OCI-LY1 (cell line): ENCODE results near the gene MTO1.
"Not testable (repeated sequence)": the region's sequence is repeated elsewhere in the genome, so short reads cannot be mapped to it uniquely, and the experiment has no call there.

Experiments
- H2AFZ ChIP-seq: fragments of 200-600 bp; sonication (generic), shearing (Covaris generic); 2 replicates; pipeline ENCODE4 v1.6.0; 2014; ENCODE audit warnings: antibody characterized with exemption, mild to moderate bottlenecking, low read length
- H3F3A ChIP-seq: fragments of 200-600 bp; sonication (generic), shearing (Covaris generic); 2 replicates; pipeline ENCODE4 v1.6.0; 2014; ENCODE audit warnings: mild to moderate bottlenecking, antibody characterized with exemption, low read length, moderate library complexity; ENCODE audit not compliant: insufficient read depth
- H3K27ac ChIP-seq: fragments of 200-600 bp; sonication (generic); 2 replicates; pipeline ENCODE4 v1.5.1; 2014; ENCODE audit warnings: low read length, mixed run types, mild to moderate bottlenecking, low read depth; ENCODE audit not compliant: poor library complexity, severe bottlenecking
- H3K27me3 ChIP-seq: fragments of 200-600 bp; sonication (generic); 2 replicates; pipeline ENCODE4 v1.6.0; 2014; ENCODE audit warnings: antibody characterized with exemption, mild to moderate bottlenecking, low read length, moderate library complexity; ENCODE audit not compliant: insufficient read depth
- H3K36me3 ChIP-seq: fragments of 200-600 bp; sonication (generic); 2 replicates; pipeline ENCODE4 v1.6.1; 2014; ENCODE audit warnings: mild to moderate bottlenecking, antibody characterized with exemption, low read length, moderate library complexity, mixed read lengths; ENCODE audit not compliant: insufficient read depth
- H3K4me1 ChIP-seq: fragments of 200-600 bp; sonication (generic); 2 replicates; pipeline ENCODE4 v1.5.1; 2014; ENCODE audit warnings: mild to moderate bottlenecking, low read length, moderate library complexity; ENCODE audit not compliant: insufficient read depth, severe bottlenecking
- H3K4me2 ChIP-seq: fragments of 200-600 bp; sonication (generic), shearing (Covaris generic); 2 replicates; pipeline ENCODE4 v1.6.1; 2014; ENCODE audit warnings: low read length
- H3K4me3 ChIP-seq: fragments of 200-600 bp; sonication (generic); 2 replicates; pipeline ENCODE4 v1.5.1; 2014; ENCODE audit warnings: low read length, low read depth, mild to moderate bottlenecking, mixed read lengths; ENCODE audit not compliant: poor library complexity, severe bottlenecking
- H3K79me2 ChIP-seq: fragments of 200-600 bp; shearing (Covaris generic); 2 replicates; pipeline ENCODE4 v1.6.1; 2016; ENCODE audit warnings: mixed run types, low read length, mixed read lengths; ENCODE audit not compliant: insufficient read depth
- H3K9ac ChIP-seq: fragments of 200-600 bp; sonication (generic), shearing (Covaris generic); 2 replicates; pipeline ENCODE4 v1.6.1; 2014; ENCODE audit warnings: mild to moderate bottlenecking, low read length, mixed read lengths
- H3K9me2 ChIP-seq: fragments of 200-600 bp; sonication (generic), shearing (Covaris generic); 2 replicates; pipeline ENCODE4 v1.6.1; 2014; ENCODE audit warnings: low read depth, mild to moderate bottlenecking, low read length, mixed read lengths
- H3K9me3 ChIP-seq: fragments of 200-600 bp; shearing (Covaris generic); 2 replicates; pipeline ENCODE4 v1.6.1; 2014; ENCODE audit warnings: low read length, mixed read lengths
- H4K20me1 ChIP-seq: fragments of 200-600 bp; sonication (generic), shearing (Covaris generic); 2 replicates; pipeline ENCODE4 v1.6.0; 2016; ENCODE audit warnings: mild to moderate bottlenecking, low read length; ENCODE audit not compliant: insufficient read depth
- CTCF ChIP-seq: fragments of 200-600 bp; sonication (generic), shearing (Covaris generic); IDR thresholded peaks from 2 replicates; pipeline ENCODE4 v1.5.1; 2017; ENCODE audit warnings: mild to moderate bottlenecking, antibody characterized with exemption, low read length, moderate library complexity, mixed read lengths
- EZH2 ChIP-seq: fragments of 200-600 bp; sonication (generic), shearing (Covaris generic); IDR thresholded peaks from 2 replicates; pipeline ENCODE4 v1.8.0; 2017; ENCODE audit warnings: borderline replicate concordance, mixed run types, mild to moderate bottlenecking, antibody characterized with exemption, low read length, moderate library complexity, mixed read lengths

Gene MTO1

GRCh38 chr6:73538116-73538779 lies 76.7 kb downstream of the MTO1 start:
- Histone ChIP-seq H3K4me1 (peaks cover 5% of the 10 kb centered on the region), H3K27me3 (no peaks in the 10 kb centered on the region), H3F3A (no peaks in the 10 kb centered on the region), H4K20me1 (no peaks in the 10 kb centered on the region), H3K27ac (no peak overlapping the region), H2AFZ (no peak overlapping the region), H3K9me3 (no peaks in the 10 kb centered on the region), H3K4me2 (no peak overlapping the region), H3K4me3 (no peak overlapping the region), H3K79me2 (no peaks in the 10 kb centered on the region), H3K9ac (no peak overlapping the region), H3K9me2 (no peaks in the 10 kb centered on the region), H3K36me3 (no peaks in the 10 kb centered on the region)
- no peak for TF ChIP-seq EZH2
- no peak for TF ChIP-seq CTCF

- H3F3A ChIP-seq, H3K36me3 ChIP-seq, H3K9ac ChIP-seq, H3K4me3 ChIP-seq, H3K79me2 ChIP-seq, H3K9me2 ChIP-seq, H3K4me1 ChIP-seq, H3K4me2 ChIP-seq, H3K9me3 ChIP-seq, H4K20me1 ChIP-seq, H3K27me3 ChIP-seq, H2AFZ ChIP-seq, H3K27ac ChIP-seq: not testable (repeated sequence)
Measured at GRCh38 chr6:73542481-73542880, 80.9 kb downstream of the MTO1 start.

GRCh38 chr6:73542891-73543290 lies 81.4 kb downstream of the MTO1 start:
- H3K27me3 ChIP-seq, result no peaks in the 10 kb centered on the region
- no peak overlapping the region for H3K4me3 ChIP-seq
- no peaks in the 10 kb centered on the region for H4K20me1 ChIP-seq
- no peaks in the 10 kb centered on the region for H3F3A ChIP-seq
- no peaks in the 10 kb centered on the region for H3K9me3 ChIP-seq
- no peak overlapping the region for H3K9ac ChIP-seq
- TF ChIP-seq EZH2 (no peak), CTCF (no peak)
- H2AFZ ChIP-seq, result no peak overlapping the region
- no peaks in the 10 kb centered on the region for H3K36me3 ChIP-seq
- no peaks in the 10 kb centered on the region for H3K9me2 ChIP-seq
- no peak overlapping the region for H3K27ac ChIP-seq
- H3K79me2 ChIP-seq, result no peaks in the 10 kb centered on the region
- no peak overlapping the region for H3K4me2 ChIP-seq
- H3K4me1 ChIP-seq, result peaks cover 5% of the 10 kb centered on the region

- H4K20me1 ChIP-seq, result no peaks in the 10 kb centered on the region
- no peaks in the 10 kb centered on the region for H3K36me3 ChIP-seq
- H2AFZ ChIP-seq, result no peak overlapping the region
- H3K9me2 ChIP-seq, result no peaks in the 10 kb centered on the region
- H3F3A ChIP-seq, result no peaks in the 10 kb centered on the region
- no peak overlapping the region for H3K27ac ChIP-seq
- H3K9me3 ChIP-seq, result no peaks in the 10 kb centered on the region
- no peak overlapping the region for H3K4me3 ChIP-seq
- no peaks in the 10 kb centered on the region for H3K27me3 ChIP-seq
- H3K9ac ChIP-seq, result no peak overlapping the region
- H3K79me2 ChIP-seq, result no peaks in the 10 kb centered on the region
- TF ChIP-seq EZH2, result no peak
- TF ChIP-seq CTCF, result no peak
- no peak overlapping the region for H3K4me2 ChIP-seq
- H3K4me1 ChIP-seq, result no peaks in the 10 kb centered on the region
Measured at GRCh38 chr6:73547036-73547435, 85.5 kb downstream of the MTO1 start.
